ENCODE data around the gene RAD51B. TPM values are rescaled to one million over a fixed set of nuclear protein-coding genes. Genes with fewer than 3 reads are reported as not detected.

The RAD51B gene
- total and polyA plus RNA-seq, 2 of the 13 experiments (the other 11 are each of a cell fraction or from before 2014, with no cell fraction given) = 7.0 to 9.5 TPM

DNA sequence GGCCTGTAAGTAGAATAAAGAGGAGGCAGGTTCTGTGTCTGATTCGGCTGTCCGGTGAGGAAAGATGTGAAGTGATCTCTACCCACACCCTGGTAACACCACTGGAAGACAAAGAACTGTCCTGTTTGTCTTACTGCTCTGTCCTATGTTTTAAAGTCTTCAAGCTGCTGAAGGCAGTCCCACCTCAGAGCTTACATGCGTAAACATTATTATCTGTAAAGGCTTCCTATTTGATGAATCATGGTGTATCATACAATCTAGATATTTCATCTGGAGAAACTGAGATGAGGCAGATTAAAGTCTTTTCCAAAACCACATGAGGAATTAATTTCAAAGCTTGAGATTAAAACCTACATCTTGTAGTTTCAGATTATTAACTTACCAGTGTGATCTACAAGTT, 545.6 kb downstream of the RAD51B start:
- H2AFZ ChIP-seq (ENCODE audit: low read length) = no peak overlapping the region
- 90% methylated on average over 3 of the region's 3 CpGs for WGBS (ENCODE audit: low lambda C conversion rate)

More for the DNA sequence above, 545.6 kb downstream of the RAD51B start:
- Histone ChIP-seq H3K79me2 (ENCODE audit: insufficient read depth, low read length) (no peaks in the 10 kb centered on the region), H3K4me2 (ENCODE audit: low read depth, low read length) (no peak overlapping the region), H3K9ac (ENCODE audit: insufficient read depth, low read depth, low read length) (no peak overlapping the region), H3K4me1 (ENCODE audit: insufficient read depth, low read length) (peaks cover 44% of the 10 kb centered on the region), H3K4me3 (replicated peaks in 1 of 3; ENCODE audit: insufficient read depth in 1 of 3, low read depth in 2 of 3, low read length in 3 of 3) (no peak overlapping the region), H4K20me1 (ENCODE audit: insufficient read depth, low read length) (no peaks in the 10 kb centered on the region), H3K9me3 (ENCODE audit: low read length) (no peaks in the 10 kb centered on the region), H3K27me3 (ENCODE audit: control insufficient read depth in 1 of 2, insufficient read depth in 2 of 2, low read length in 2 of 2) (no peaks in the 10 kb centered on the region), H3K27ac (ENCODE audit: extremely low read length, insufficient read depth, low read length) (no peak overlapping the region), H3K36me3 (replicated peaks in 1 of 2; ENCODE audit: control insufficient read depth in 1 of 2, insufficient read depth in 2 of 2, low read length in 2 of 2) (no peaks in the 10 kb centered on the region)
- in situ Hi-C loops (cut with HindIII; ENCODE audit: extremely low pct_ligation_motif_present, low pct_unique_long_range_greater_than_20kb) = no loop called here
- ATAC-seq = no peak
- TF ChIP-seq, protein P1, sequence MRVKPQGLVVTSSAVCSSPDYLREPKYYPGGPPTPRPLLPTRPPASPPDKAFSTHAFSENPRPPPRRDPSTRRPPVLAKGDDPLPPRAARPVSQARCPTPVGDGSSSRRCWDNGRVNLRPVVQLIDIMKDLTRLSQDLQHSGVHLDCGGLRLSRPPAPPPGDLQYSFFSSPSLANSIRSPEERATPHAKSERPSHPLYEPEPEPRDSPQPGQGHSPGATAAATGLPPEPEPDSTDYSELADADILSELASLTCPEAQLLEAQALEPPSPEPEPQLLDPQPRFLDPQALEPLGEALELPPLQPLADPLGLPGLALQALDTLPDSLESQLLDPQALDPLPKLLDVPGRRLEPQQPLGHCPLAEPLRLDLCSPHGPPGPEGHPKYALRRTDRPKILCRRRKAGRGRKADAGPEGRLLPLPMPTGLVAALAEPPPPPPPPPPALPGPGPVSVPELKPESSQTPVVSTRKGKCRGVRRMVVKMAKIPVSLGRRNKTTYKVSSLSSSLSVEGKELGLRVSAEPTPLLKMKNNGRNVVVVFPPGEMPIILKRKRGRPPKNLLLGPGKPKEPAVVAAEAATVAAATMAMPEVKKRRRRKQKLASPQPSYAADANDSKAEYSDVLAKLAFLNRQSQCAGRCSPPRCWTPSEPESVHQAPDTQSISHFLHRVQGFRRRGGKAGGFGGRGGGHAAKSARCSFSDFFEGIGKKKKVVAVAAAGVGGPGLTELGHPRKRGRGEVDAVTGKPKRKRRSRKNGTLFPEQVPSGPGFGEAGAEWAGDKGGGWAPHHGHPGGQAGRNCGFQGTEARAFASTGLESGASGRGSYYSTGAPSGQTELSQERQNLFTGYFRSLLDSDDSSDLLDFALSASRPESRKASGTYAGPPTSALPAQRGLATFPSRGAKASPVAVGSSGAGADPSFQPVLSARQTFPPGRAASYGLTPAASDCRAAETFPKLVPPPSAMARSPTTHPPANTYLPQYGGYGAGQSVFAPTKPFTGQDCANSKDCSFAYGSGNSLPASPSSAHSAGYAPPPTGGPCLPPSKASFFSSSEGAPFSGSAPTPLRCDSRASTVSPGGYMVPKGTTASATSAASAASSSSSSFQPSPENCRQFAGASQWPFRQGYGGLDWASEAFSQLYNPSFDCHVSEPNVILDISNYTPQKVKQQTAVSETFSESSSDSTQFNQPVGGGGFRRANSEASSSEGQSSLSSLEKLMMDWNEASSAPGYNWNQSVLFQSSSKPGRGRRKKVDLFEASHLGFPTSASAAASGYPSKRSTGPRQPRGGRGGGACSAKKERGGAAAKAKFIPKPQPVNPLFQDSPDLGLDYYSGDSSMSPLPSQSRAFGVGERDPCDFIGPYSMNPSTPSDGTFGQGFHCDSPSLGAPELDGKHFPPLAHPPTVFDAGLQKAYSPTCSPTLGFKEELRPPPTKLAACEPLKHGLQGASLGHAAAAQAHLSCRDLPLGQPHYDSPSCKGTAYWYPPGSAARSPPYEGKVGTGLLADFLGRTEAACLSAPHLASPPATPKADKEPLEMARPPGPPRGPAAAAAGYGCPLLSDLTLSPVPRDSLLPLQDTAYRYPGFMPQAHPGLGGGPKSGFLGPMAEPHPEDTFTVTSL (CRISPR knock-in tag; IDR thresholded peaks at IDR 0.05; ENCODE audit: borderline replicate concordance) = no peak
- peak; percentile 66; the same call in 1 of the 2 replicates for TF ChIP-seq ZNF121 (CRISPR knock-in tag; IDR thresholded peaks at IDR 0.05)
- TF ChIP-seq DPF2 (CRISPR knock-in tag; IDR thresholded peaks at IDR 0.05; ENCODE audit: borderline replicate concordance, low read depth) = no peak
- TF ChIP-seq ZNF775 (CRISPR knock-in tag; IDR thresholded peaks at IDR 0.05; ENCODE audit: borderline replicate concordance) = no peak
- no peak for TF ChIP-seq ZNF260 (CRISPR knock-in tag; IDR thresholded peaks at IDR 0.05; ENCODE audit: borderline replicate concordance, low read depth)
- no peak for TF ChIP-seq SYNCRIP (IDR thresholded peaks at IDR 0.05; ENCODE audit: insufficient read depth, low read depth, low read length)
- no peak for DNase-seq (ENCODE audit: low spot score)
- BruUV-seq (replicated peaks) = no TSS peak
- no peak for FAIRE-seq
- intact Hi-C loops (cut with micrococcal nuclease; ENCODE audit: unreplicated experiment) = no loop called here
- ChIA-PET POLR2A (no interaction called here), CTCF (ENCODE audit: low intra/inter-chr PET ratio, low total read pairs) (no interaction called here)

All from HepG2 (cell line).